ENCODE results near the gene KPNA6. TPM values are rescaled to one million over a fixed set of nuclear protein-coding genes. Genes with fewer than 3 reads are reported as not detected.

KPNA6 gene
- total and polyA plus RNA-seq, 9 of the 15 experiments (the other 6 are each of a cell fraction or from before 2014, with no cell fraction given), result 20.1 to 54.6 (median 32.2) TPM

- peak; percentile 99 for TF ChIP-seq POLR2G (IDR thresholded peaks at IDR 0.05; ENCODE audit: low read depth, low read length)
- TF ChIP-seq CREM (IDR thresholded peaks at IDR 0.05; ENCODE audit: low read depth), result peak; percentile 79
- TF ChIP-seq EHMT2 (IDR thresholded peaks at IDR 0.05), result no peak
- TF ChIP-seq SMARCB1 (IDR thresholded peaks at IDR 0.05; ENCODE audit: insufficient read length, low read depth), result no peak
- TF ChIP-seq NFIX (CRISPR knock-in tag; IDR thresholded peaks at IDR 0.05; ENCODE audit: low read depth), result peak; percentile 31; the same call in 1 of the 2 replicates
- TF ChIP-seq FOSL1 (tag; conservative IDR thresholded peaks at IDR 0.05), result peak; percentile 54
- TF ChIP-seq RFX1 (IDR thresholded peaks at IDR 0.05), result no peak
- TF ChIP-seq PBX2 (CRISPR knock-in tag; IDR thresholded peaks at IDR 0.05; ENCODE audit: low read depth), result no peak; the same call in 1 of the 2 replicates
- no peak; the same call in 1 of the 2 replicates for TF ChIP-seq PBX2 (tag; conservative IDR thresholded peaks at IDR 0.05; ENCODE audit: low read depth)
- peak; percentile 82 for TF ChIP-seq MXD1 (CRISPR knock-in tag; IDR thresholded peaks at IDR 0.05; ENCODE audit: borderline replicate concordance, poor library complexity, severe bottlenecking)
- TF ChIP-seq BRD4 (IDR thresholded peaks at IDR 0.05), result peak; percentile 83
- TF ChIP-seq NFE2L1 (tag; IDR thresholded peaks at IDR 0.05; ENCODE audit: borderline replicate concordance, low read depth), result no peak
- no peak for TF ChIP-seq ZNF12 (CRISPR knock-in tag; IDR thresholded peaks at IDR 0.05)
- TF ChIP-seq LEF1 (IDR thresholded peaks at IDR 0.05), result no peak
- TF ChIP-seq ATF7 (IDR thresholded peaks at IDR 0.05), result peak; percentile 86
- TF ChIP-seq PHF21A (IDR thresholded peaks at IDR 0.05; ENCODE audit: borderline replicate concordance, low read depth), result no peak
- TF ChIP-seq CBFA2T3 (IDR thresholded peaks at IDR 0.05), result peak; percentile 27; the same call in 1 of the 2 replicates
- peak; percentile 77; the same call in 1 of the 2 replicates for TF ChIP-seq FOXK1 (CRISPR knock-in tag; IDR thresholded peaks at IDR 0.05; ENCODE audit: borderline replicate concordance)
- TF ChIP-seq TAF1 (IDR thresholded peaks at IDR 0.05; ENCODE audit: control insufficient read depth, extremely low read depth, insufficient read depth, low read length, severe bottlenecking), result peak; percentile 79
- TF ChIP-seq GATAD2A (IDR thresholded peaks at IDR 0.05), result peak; percentile 95
- no peak for TF ChIP-seq SREBF1 (IDR thresholded peaks at IDR 0.05; ENCODE audit: borderline replicate concordance, low read depth, low read length)
- TF ChIP-seq MIER1 (IDR thresholded peaks at IDR 0.05; ENCODE audit: low read depth), result no peak
- TF ChIP-seq TFAM (CRISPR knock-in tag; conservative IDR thresholded peaks at IDR 0.05), result no peak
- TF ChIP-seq USF2 (CRISPR knock-in tag; IDR thresholded peaks at IDR 0.05), result 0 out of 2 replicates have a peak, but pooled peaks have one; percentile 43
- no peak; the same call in none of the 2 replicates for TF ChIP-seq THRB (CRISPR knock-in tag; conservative IDR thresholded peaks at IDR 0.05)
Measured at GRCh38 chr1:32179443-32180185, 71.8 kb downstream of the KPNA6 start, which contains the start of gene TXLNA (continued).
